WTC11 (cell line): ENCODE results near the gene KIF5A.

Experiments
- HMGA2 ChIP-seq: fragments of 250-450 bp; sonication (Bioruptor Pico); IDR thresholded peaks from 2 replicates; pipeline ENCODE4 v1.4.0; 2021; ENCODE audit warnings: mild to moderate bottlenecking, moderate library complexity
- TF ChIP-seq, protein P1 (sequence below): fragments of 200-600 bp; IDR thresholded peaks from 2 replicates; pipeline ENCODE4 v1.8.0; 2022; ENCODE audit warnings: antibody characterized with exemption
- TF ChIP-seq, protein P2 (sequence below): sonication (generic); formaldehyde crosslinking; IDR thresholded peaks from 2 replicates; pipeline ENCODE4 v1.8.1; 2023; ENCODE audit warnings: mild to moderate bottlenecking, moderate library complexity, missing genetic modification reagents

DNA sequence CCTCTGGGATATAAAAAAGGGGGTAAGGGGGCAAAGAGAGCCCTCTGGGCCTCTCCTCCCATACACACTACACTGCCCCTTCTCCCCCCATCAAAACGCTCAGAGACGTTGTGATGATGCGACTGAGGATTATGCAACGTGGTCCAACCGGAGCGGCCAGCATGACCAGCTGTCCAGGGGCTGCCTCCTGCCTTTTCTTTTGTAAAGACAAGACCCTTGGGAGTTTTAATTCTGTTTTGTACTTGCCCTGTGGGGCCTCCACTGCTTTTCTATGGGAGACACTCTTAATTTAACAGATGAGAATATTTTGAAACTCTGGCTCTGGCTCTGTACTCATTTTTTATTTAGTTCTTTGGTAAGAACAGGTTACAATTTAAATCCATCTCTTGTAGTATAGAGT lies 20.0 kb upstream of the KIF5A start:
- TF ChIP-seq, protein P1, sequence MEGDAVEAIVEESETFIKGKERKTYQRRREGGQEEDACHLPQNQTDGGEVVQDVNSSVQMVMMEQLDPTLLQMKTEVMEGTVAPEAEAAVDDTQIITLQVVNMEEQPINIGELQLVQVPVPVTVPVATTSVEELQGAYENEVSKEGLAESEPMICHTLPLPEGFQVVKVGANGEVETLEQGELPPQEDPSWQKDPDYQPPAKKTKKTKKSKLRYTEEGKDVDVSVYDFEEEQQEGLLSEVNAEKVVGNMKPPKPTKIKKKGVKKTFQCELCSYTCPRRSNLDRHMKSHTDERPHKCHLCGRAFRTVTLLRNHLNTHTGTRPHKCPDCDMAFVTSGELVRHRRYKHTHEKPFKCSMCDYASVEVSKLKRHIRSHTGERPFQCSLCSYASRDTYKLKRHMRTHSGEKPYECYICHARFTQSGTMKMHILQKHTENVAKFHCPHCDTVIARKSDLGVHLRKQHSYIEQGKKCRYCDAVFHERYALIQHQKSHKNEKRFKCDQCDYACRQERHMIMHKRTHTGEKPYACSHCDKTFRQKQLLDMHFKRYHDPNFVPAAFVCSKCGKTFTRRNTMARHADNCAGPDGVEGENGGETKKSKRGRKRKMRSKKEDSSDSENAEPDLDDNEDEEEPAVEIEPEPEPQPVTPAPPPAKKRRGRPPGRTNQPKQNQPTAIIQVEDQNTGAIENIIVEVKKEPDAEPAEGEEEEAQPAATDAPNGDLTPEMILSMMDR, result no peak
- no peak for TF ChIP-seq HMGA2 (CRISPR knock-in tag)
- TF ChIP-seq, protein P2, sequence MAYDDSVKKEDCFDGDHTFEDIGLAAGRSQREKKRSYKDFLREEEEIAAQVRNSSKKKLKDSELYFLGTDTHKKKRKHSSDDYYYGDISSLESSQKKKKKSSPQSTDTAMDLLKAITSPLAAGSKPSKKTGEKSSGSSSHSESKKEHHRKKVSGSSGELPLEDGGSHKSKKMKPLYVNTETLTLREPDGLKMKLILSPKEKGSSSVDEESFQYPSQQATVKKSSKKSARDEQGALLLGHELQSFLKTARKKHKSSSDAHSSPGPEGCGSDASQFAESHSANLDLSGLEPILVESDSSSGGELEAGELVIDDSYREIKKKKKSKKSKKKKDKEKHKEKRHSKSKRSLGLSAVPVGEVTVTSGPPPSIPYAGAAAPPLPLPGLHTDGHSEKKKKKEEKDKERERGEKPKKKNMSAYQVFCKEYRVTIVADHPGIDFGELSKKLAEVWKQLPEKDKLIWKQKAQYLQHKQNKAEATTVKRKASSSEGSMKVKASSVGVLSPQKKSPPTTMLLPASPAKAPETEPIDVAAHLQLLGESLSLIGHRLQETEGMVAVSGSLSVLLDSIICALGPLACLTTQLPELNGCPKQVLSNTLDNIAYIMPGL, result no peak
